IPS-NIHi7 (cell line): ENCODE data around the gene MAP3K13.
A peak's percentile ranks its signal among the peaks of the same experiment; 100 is the strongest.

Source experiments
- DNase-seq: peaks from one replicate; pipeline ENCODE4 v3.0.0; 2012; ENCODE audit warnings: mixed read lengths; ENCODE audit errors: extremely low spot score

Gene MAP3K13

GRCh38 chr3:185362850-185363661 lies at the start of gene MAP3K13:
Gene MAP3K13 (plus strand): TSS chr3:185363136. CDS start chr3:185428582, 65,446 bp downstream.
- peak; percentile 87 for DNase-seq

DNA sequence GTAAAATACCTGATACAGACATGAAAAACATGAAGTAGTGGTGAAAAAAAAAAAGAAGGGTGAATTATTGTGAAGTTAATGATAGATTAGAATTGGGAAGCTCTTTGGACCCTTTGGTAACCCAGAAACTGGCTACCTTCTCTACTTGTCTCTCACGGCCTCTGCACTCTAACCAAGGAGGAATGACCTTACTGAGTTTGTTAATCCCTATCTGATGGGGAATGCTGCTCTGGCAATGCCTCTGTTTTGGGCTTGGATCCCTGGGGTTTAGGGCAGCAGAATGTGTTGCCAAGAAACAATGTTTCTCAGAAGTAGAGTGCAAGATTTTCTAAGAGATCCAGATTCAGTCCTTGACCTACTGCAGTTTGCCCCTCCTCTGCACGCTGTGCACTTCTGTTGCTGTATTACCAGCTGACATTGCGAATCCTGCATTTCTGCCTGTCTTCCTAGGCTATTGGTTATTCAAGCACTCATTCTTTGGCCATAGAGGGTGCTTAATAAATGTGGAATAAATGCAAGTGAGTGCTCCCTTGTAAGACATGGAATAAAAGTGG lies 49.2 kb upstream of the MAP3K13 start:
- peak; percentile 14 for DNase-seq

DNA sequence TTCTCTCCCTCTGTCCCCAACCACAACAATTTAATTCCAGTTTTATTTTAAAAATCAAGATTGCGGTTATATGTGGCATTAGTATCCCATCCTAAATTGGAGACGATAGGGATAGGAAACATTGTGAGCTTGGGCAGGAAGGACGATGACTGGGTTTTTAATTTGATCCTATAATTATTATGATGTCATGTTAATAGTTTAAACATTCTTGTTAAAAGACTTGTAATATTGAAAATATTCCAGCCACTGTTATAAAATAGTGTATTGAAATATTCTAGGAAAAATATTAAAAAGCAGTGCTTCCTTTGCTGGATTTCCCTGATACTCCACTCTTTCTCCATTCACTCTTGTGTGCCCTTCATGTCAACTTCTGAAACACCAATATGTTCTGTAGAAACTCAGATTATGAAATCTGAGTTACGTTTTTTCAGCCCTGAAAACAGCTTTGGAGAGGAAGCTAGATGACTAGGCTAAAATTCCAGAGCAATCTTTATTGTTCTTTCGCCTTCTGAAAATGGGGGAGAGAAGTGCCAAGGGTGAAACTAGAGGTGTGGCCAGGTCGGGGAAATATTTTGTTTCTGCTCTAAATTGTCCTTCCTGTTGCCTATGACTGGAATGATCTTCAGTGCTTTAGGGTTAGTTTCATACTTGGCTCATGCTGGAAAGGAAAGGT lies 46.1 kb upstream of the MAP3K13 start:
- DNase-seq = no peak

DNA sequence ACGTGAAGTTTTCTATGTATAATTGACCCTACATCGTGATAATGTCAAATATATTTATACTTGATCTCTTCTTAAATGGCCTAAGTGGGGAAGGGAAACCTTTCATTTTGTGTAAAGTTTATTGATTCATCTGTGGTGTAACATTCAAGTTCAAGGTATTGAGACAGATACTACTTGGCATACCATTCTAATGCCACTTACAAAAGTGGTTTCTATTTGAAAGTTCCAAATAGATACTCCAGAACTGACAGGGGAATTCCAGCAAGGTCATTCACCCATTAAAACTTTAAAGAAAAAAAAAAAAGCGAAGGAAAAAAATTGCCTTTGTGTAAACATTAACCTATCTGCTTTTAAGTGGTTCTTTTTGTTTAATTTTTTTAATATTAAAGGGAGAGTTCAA lies 45.3 kb upstream of the MAP3K13 start:
- DNase-seq = no peak

GRCh38 chr3:185318141-185318540 lies 44.8 kb upstream of the MAP3K13 start:
- no peak for DNase-seq

- no peak for DNase-seq
Measured at GRCh38 chr3:185319801-185320200, 43.1 kb upstream of the MAP3K13 start.

DNA sequence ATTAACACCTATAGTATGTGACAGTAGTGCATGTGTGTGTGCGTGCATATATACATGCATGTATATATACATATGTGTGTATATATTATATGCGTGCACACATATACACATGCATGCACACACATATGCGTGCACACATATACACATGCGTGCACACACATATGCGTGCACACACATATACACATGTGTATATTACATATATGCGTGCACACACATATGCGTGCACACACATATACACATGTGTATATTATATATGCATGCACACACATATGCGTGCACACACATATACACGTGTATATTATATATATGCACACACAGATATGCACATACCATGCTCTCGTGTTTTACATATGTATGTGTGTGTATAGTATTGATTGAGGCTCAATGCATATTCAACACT lies 42.0 kb upstream of the MAP3K13 start:
- no peak for DNase-seq

DNA sequence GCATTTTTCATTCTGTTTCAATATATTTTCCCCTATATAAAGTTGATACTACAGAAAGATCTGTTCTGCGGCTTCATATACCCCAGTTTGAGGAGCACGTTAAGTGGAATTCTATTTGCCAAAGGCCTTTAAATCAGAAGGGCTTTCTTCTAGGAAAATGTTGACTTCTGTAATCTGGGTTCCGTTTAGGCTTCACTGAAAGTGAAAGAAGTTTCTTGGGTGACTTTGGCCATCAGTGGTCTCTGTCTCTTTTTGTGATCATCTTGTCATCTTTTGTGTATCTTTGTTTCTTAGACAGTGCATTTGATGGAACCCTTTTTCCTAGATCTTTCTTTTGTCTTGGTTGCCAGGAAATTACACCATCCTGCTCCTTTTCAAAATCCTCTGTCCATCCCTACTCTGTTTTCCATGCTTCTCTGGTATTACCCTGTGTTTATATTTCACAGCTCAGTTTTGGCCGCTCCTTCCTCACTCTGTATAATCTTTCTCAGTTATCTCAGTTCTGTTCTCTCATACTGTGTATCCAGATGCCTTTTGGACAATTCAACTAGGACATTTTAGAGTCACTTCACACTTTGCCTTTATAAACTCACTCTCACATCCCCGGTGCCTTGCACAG lies 40.7 kb upstream of the MAP3K13 start:
- no peak for DNase-seq

DNA sequence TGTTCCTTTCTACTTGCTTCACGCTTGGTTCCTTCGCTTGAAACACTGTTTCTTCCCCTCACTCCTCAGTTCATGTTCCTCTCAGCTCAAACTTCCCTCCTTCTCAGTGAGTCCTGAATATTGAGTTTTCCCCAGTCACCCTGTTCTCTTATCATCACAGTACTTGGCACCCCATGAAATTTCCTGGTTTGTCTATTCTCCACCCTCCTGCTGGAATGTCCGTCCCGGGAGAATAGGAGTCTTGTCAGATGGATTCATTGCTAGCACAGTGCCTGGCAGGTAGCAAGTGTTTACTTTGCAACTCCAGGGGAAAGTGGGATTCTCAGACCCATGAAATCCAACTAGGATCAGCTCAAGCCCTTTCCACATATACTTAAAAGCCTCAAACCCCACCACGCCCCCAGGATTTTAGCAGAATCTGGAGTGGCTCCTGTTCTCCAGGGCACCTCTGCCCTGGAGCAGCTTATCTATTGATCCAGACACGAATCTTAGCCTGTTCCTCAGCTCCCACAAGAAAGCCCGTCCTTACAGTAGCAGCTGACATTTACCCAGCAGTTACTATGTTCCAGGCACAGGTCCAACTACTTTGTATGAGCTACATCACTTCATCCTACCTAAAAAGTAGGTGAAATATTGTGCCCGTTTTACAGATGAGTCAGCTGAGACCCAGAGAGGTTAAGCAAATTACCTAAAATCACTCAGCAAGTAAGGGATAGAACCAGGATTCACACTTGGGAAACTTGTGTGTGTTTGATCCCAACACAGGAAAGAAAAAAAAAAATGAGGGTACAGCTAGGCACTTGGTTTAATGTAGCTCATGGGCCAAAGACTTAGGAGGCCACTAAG lies 36.8 kb upstream of the MAP3K13 start:
- no peak for DNase-seq

DNA sequence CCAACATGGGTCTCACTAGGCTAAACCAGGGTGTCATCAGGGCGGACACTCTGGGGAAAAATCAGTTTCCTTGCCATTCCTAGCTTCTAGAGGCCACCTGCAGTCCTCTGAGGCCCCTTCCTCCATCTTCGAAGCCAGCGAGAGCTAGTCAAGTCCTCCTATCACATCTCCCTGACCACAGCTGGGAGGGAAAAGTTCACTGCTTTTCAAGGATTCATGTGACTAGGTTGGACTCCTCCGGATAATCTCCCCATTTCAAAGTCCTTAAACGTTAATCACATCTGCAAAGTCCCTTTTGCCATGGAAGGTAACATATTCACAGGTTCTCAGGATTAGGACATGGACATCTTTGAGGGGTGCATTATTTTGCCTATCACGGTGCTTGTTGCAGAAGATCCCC lies 35.9 kb upstream of the MAP3K13 start:
- DNase-seq = no peak

DNA sequence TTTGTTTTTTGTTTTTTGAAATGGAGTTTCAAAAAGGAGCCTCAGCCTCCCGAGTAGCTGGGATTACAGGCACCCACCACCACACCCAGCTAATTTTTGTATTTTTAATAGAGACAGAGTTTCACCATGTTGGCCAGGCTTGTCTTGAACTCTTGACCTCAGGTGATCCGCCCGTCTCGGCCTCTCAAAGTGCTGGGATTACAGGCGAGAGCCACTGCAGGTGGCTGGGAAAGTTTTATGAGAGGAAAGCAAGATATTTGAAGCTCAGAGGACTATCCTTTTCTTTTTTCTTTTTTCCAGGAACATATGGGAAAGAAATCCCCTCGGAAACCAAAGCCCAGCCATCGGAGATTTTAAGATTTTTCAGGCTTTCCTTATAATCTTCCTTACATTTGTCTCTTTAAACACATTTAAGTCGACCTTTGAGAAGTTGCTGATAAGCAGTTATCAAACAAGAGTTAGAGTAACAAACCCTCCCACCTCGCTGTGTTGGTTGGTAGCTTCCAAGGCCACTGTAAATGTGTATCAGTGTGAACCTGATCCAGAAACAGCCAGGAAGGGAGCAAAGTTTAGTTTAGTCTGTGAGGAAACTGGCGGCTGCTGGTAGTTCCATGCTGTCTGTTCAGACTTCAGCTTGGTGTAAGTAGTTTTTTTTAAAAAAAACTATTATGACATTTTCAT lies 34.5 kb upstream of the MAP3K13 start:
- no peak for DNase-seq

- no peak for DNase-seq
Measured at GRCh38 chr3:185330238-185330637, 32.7 kb upstream of the MAP3K13 start.

GRCh38 chr3:185330644-185331043 lies 32.3 kb upstream of the MAP3K13 start:
- peak; percentile 17 for DNase-seq

- DNase-seq = no peak
Measured at GRCh38 chr3:185332026-185332735, 30.8 kb upstream of the MAP3K13 start.

- DNase-seq = no peak
Measured at GRCh38 chr3:185335799-185336198, 27.1 kb upstream of the MAP3K13 start.

DNA sequence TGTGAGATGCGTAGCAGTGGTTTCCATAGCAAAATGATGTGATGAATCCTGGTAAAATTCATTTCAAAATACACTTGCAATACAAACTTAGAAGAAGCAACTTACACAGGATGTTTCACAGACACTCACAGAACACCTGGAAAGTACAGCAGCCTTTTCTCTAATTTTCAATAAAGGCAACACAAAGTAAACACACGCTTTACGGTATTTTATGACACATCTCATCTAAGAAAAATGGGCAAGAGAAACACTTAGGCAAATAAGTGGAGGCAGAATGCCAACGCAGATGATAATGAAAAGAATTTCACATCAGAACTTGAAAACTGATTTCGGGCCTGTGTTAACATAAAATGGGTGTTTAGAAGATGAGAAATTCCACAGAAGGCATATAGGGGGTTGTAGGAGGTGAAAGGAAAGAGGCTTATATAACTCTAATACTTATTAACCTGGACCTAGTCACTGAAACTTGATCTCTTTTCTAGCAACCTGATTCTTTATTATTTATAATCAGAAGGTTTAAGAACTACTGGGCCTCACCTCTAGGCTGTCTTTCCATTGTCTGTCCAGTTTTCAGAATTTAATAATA lies 25.6 kb upstream of the MAP3K13 start:
- DNase-seq = no peak

GRCh38 chr3:185339945-185340344 lies 23.0 kb upstream of the MAP3K13 start:
- no peak for DNase-seq

DNA sequence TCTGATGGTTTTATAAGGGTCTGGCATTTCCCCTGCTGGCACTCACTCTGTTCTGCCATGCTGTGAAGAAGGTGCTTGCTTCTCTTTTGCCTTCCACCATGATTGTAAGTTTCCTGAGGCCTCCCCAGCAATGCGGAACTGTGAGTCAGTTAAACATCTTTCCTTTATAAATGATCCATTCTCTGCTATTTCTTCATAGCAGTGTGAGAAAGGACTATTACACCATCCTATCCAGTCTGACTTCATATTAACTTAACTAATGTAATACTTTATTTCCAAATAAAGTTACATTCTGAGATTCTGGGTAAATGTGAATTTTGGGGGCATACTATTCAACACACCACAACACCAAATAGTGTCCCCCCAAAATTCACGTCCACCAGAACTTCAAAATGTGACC lies 22.2 kb upstream of the MAP3K13 start:
- DNase-seq = no peak

DNA sequence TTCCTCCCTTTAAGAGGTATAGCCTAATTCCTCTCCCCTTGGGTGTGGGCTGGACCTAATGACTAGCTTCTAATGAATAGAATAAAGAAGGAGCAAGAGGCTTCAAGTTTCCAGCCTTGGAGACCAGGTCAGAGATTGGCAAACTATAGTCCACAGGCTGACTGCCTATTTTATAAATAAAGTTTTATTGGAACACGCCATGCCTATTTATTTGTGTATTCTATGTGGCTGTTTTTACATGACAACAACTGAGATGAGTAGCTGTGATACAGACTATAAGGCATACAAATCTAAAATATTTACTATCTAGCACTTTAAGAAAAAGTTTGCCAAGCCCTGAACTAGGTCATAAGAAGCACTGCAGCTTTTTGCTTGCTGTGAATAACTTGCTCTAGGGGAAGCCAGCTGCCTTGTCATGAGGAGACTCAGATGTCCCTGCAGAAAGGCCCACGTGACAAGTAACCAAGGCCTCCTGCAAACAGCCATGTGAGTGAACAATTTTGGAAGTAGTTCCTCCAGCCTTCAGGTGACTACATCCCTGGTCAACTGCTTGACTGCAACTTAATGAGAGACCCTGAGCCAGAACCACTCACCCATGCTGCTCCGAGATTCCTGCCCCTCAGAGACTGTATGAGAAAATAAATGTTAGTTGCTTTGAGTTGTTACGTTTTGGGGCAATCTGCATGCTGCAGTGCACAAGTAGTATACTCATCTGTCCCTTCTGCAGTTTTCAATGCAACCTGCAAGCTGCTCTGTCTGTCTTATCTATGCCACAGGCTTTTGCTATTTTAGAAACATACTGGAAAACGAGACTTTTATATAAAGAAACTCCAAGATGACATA lies 21.1 kb upstream of the MAP3K13 start:
- no peak for DNase-seq
